Effector CD8-positive, alpha-beta T cell (primary cell): ENCODE measurements around the gene NFE2L1.
"Not testable (repeated sequence)": the region's sequence is repeated elsewhere in the genome, so short reads cannot be mapped to it uniquely, and the experiment has no call there.

Source experiments
- DNase-seq: peaks from one replicate; lab custom pipeline; 2025; lab: John Stamatoyannopoulos, UW

The NFE2L1 gene

DNA sequence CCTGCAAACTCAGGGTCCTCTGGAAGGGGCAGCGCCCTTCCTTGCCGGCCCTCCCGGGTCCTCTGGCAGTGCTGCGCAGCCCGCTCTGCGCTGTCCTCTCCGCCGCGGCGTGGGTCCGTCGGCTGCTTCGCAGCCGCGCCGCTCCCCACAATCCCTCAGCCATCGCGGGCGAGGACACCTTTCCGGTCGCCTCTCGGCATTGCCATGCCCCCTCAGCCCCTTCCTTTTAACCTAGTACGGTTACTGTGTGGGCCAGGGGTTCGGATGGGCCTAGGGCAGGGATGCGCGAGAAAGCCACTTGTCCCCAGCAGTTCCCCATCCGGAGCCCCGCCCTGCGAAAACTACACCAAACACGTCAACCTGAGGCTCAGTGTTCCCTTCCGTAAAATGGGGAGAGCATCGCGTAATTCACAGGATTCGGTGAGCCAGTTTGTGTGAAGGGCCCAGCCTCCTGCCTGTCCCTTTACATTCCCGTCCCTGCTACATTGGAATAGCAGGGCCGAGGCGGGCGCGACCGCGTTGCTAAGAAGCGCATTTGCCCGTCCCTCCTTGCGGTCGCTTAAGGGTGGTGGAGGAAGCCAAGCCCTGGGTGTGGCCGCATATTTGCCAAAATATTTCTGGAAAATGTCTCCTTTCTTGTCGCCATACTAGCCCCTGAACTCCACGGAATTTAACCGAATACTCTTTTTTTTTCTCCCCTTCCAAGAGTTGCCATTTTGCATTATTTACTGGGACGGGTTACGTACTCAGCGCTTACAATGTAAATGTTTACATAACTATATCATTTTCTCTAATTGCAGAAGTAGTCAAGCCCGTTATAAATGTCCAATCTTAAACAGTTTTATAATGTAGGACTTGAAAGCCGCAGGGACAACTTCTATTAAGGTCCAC, 23.8 kb upstream of the NFE2L1 start:
- DNase-seq: peak; percentile 20

- peak; percentile 97 for DNase-seq
These were observed 22.9 kb upstream of the NFE2L1 start for GRCh38 chr17:48025040-48025903.

GRCh38 chr17:48025904-48026501, 22.2 kb upstream of the NFE2L1 start:
- DNase-seq: no peak

GRCh38 chr17:48026502-48027321, 21.4 kb upstream of the NFE2L1 start:
- DNase-seq: peak; percentile 58

GRCh38 chr17:48027322-48027981, 20.7 kb upstream of the NFE2L1 start:
- no peak for DNase-seq

- DNase-seq: no peak
These were observed 19.4 kb upstream of the NFE2L1 start for GRCh38 chr17:48028736-48029135.

DNA sequence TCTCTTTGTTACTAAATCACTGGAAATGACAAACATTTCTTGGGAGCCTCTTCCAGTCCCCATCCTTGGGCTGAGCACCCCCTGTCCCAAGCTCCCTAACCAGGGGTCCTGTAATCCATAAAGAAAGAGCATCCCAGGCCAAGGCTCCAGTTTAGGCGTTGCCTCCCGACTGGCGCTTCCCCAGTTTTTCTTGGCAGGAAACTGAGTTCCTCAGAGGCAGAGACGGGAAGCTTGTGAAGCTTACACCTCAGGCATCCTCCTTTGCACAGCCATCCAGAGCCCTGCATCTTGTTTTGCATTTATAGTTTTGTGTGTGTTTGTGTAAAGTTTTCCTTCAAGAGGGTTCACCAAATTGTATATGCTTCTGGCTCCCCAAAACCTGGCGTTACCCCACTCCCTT, 17.6 kb upstream of the NFE2L1 start:
- DNase-seq: no peak

GRCh38 chr17:48031966-48032365, 16.2 kb upstream of the NFE2L1 start:
- DNase-seq: no peak

GRCh38 chr17:48034734-48035133, 13.4 kb upstream of the NFE2L1 start:
- DNase-seq: not testable (repeated sequence)

DNA sequence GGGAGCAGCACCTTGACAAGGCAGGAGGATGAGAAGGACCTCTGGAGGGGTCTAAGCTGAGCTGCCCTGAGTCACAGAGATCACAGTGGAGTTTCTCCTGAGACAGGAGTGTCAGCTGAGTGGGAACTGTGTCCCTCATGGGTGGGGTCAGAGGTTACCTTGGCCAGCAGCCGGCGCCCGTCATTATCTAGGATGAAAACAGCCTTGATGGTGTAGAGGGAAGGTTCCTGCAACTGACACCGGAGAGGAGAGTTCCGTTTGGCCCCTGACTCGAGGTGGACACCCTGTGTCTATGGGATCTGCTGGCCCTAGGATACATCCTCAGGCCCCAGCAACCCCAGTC, 11.5 kb upstream of the NFE2L1 start:
- DNase-seq: no peak

DNA sequence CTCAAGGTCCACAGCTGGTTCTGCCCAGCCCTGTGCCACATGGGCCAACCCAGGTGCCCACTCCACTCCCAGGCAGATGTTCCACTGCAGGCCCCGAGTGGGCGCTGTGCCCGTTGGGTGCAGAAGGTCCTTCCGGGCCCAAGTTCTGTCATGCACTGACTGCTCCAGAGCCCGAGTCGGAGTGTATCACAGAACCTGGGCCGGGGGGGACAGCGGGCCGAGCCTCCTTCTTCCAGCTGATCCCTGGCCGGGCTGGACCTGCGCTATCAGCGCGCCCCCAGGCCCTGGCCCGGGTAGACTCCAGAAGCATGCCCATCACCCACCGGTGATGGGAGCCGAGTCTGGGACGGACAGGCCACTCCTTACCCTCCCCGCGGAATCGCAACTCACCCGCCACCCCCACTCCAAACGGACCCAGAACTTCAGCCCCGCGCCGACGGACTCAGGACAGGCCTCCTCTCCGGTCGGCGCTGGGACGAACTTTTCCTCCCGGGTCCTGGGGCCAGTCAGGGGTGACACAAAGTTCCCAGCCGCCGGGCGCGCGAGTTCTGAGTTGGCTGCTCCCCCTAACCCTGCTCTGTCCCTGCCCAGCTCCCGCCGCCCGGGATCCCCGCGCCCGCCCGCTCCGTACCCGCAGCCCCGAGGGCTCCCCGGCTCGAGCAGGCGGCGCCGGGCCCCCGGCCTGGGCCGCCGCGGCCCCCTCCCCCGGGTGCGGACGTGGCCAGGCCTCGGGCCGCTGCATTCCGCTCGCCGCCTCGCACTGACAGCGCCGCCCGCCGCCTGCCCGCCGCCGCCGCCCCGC, 10.9 kb upstream of the NFE2L1 start, which contains the start of gene COPZ2:
COPZ2 (minus strand) TSS at position 762 of the 802 bp plus-strand sequence; CDS start at position 742, 20 bp downstream.
- DNase-seq: peak; percentile 49

GRCh38 chr17:48037838-48038323, 10.3 kb upstream of the NFE2L1 start:
- DNase-seq: no peak

DNA sequence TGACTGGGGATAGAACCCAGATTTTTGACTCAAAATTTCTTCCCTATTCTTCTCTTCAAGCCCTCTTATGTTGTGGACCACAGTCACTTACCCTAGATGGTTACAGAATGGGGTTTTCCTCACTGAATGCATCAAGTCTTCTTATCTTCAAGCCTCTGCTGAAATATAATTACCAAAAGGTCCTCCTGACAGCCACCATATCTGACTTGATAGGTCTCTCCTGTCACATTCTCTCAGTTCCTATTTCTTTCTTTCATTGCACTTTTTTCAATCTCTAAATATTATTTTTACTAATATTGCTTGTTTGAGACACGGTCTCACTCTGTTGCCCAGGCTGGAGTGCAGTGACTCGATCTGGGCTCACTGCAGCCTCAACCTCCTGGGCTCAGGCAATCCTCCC, 9.5 kb upstream of the NFE2L1 start:
- no peak for DNase-seq

- no peak for DNase-seq
These were observed 5.0 kb upstream of the NFE2L1 start for GRCh38 chr17:48043176-48043575.

- no peak for DNase-seq
These were observed 3.3 kb upstream of the NFE2L1 start for GRCh38 chr17:48044851-48045250.

GRCh38 chr17:48045316-48046001, 2.7 kb upstream of the NFE2L1 start:
- DNase-seq: no peak

DNA sequence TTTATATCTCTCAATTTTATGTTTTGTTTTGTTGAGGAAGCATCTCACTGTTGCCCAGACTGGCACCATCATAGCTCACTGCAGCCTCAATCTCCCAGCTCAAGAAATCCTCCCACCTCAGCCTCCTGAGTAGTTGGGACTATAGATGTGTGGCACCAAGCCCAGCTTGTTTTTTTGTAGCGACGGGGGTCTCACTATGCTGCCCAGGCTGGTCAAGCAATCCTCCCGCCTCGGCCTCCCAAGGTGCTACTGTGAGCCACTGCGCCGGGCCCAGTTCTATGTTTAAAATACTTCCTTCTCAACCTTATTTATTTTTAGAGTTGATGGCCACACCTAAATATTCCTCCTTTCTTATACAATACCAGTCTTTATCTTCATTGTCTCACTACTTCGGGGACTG, 1.9 kb upstream of the NFE2L1 start:
- no peak for DNase-seq

DNA sequence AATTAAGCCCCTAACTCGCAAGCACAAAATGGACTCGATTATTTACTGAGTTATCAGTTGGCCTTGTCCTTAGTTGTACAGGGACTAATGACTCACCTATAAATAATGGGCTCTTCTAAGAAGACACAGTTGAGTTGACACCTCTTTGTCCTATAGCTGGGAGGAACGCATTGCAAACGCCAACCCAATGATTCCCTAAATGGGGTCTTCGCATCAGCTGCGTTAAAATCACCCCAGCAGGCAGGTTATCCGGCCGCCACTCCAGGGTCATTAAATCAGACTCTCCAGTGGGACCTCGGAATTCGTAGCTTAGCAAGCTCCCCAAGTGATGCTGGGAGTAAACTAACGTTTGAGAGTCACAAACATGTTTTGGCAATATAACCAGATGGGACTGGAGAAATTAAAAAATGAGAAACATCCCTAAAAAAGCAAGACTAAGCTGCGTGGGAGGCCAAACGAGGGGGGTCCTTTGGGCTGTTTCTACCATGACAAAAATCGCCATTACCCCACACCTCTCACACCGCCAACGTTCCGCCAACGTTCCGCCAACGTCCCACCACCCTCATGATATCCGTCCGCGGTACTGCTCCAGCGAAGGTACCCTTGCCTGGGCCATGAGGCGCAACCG, 932 bp upstream of the NFE2L1 start:
- DNase-seq: no peak
